Loucy (cell line): ENCODE measurements around the gene CEL.
"Not testable (repeated sequence)": the region's sequence is repeated elsewhere in the genome, so short reads cannot be mapped to it uniquely, and the experiment has no call there.

Experiments used
- H2AFZ ChIP-seq: fragments of 200-600 bp; sonication (generic); 2 replicates; pipeline ENCODE4 v1.6.0; 2016; ENCODE audit warnings: antibody characterized with exemption, mild to moderate bottlenecking, low read length, moderate library complexity
- H3F3A ChIP-seq: fragments of 200-600 bp; 2 replicates; pipeline ENCODE4 v1.6.0; 2016; ENCODE audit warnings: antibody characterized with exemption, low read depth, mild to moderate bottlenecking
- H3K27me3 ChIP-seq: fragments of 200-600 bp; sonication (generic); 2 replicates; pipeline ENCODE4 v1.6.1; 2014; ENCODE audit warnings: low read length, mild to moderate bottlenecking; ENCODE audit not compliant: insufficient read depth, poor library complexity, severe bottlenecking
- H3K36me3 ChIP-seq: fragments of 200-600 bp; sonication (generic); 2 replicates; pipeline ENCODE4 v1.6.1; 2016; ENCODE audit warnings: low read length; ENCODE audit not compliant: insufficient read depth
- H3K4me1 ChIP-seq: fragments of 200-600 bp; sonication (generic); 2 replicates; pipeline ENCODE4 v1.5.1; 2014; ENCODE audit warnings: low read length, mild to moderate bottlenecking; ENCODE audit not compliant: insufficient read depth, poor library complexity, severe bottlenecking
- H3K4me2 ChIP-seq: fragments of 200-600 bp; sonication (generic); 2 replicates; pipeline ENCODE4 v1.6.0; 2014; ENCODE audit warnings: antibody characterized with exemption, low read length, low read depth, mild to moderate bottlenecking; ENCODE audit not compliant: poor library complexity, severe bottlenecking
- H3K4me3 ChIP-seq: fragments of 200-600 bp; sonication (generic); 2 replicates; pipeline ENCODE4 v1.5.1; 2014; ENCODE audit warnings: low read length, mild to moderate bottlenecking, mixed read lengths; ENCODE audit not compliant: poor library complexity, severe bottlenecking
- H3K79me2 ChIP-seq: fragments of 200-600 bp; sonication (generic); 2 replicates; pipeline ENCODE4 v1.6.1; 2014; ENCODE audit warnings: low read length; ENCODE audit not compliant: insufficient read depth
- H3K9ac ChIP-seq: fragments of 200-600 bp; sonication (generic); 2 replicates; pipeline ENCODE4 v1.6.0; 2014; ENCODE audit warnings: mild to moderate bottlenecking, low read depth, low read length, moderate library complexity; ENCODE audit not compliant: poor library complexity, severe bottlenecking
- H3K9me2 ChIP-seq: fragments of 200-600 bp; sonication (generic); replicated peaks from 2 replicates; pipeline ENCODE4 v1.6.1; 2016; ENCODE audit warnings: low read depth, low read length, mixed read lengths
- H3K9me3 ChIP-seq: fragments of 200-600 bp; sonication (generic); 2 replicates; pipeline ENCODE4 v1.6.1; 2014; ENCODE audit warnings: mild to moderate bottlenecking, antibody characterized with exemption, low read length, low read depth; ENCODE audit not compliant: insufficient read depth
- H4K20me1 ChIP-seq: fragments of 200-600 bp; sonication (generic); 2 replicates; pipeline ENCODE4 v1.6.0; 2014; ENCODE audit warnings: antibody characterized with exemption, low read length, mild to moderate bottlenecking; ENCODE audit not compliant: insufficient read depth, poor library complexity, severe bottlenecking
- CTCF ChIP-seq: fragments of 200-600 bp; sonication (generic); conservative IDR thresholded peaks from 2 replicates; pipeline ENCODE4 v1.5.1; 2014; ENCODE audit warnings: mild to moderate bottlenecking, antibody characterized with exemption, low read length
- EZH2phosphoT487 ChIP-seq: fragments of 200-600 bp; IDR thresholded peaks from 2 replicates; pipeline ENCODE4 v1.6.1; 2018; ENCODE audit warnings: antibody characterized with exemption, mild to moderate bottlenecking, moderate library complexity, borderline replicate concordance

Gene CEL

GRCh38 chr9:133090187-133090586 lies 28.4 kb downstream of the CEL start:
- Histone ChIP-seq H3K4me3 (no peak overlapping the region), H3F3A (no peaks in the 10 kb centered on the region), H3K79me2 (no peaks in the 10 kb centered on the region), H3K27me3 (no peaks in the 10 kb centered on the region), H3K4me2 (no peak overlapping the region), H3K9ac (no peak overlapping the region), H3K9me2 (no peaks in the 10 kb centered on the region), H3K9me3 (no peaks in the 10 kb centered on the region), H3K36me3 (no peaks in the 10 kb centered on the region), H3K4me1 (no peaks in the 10 kb centered on the region), H4K20me1 (no peaks in the 10 kb centered on the region), H2AFZ (no peak overlapping the region)
- no peak for TF ChIP-seq EZH2phosphoT487
- TF ChIP-seq CTCF, result no peak

GRCh38 chr9:133090752-133091385 lies 29.1 kb downstream of the CEL start:
- Histone ChIP-seq H3K9me2 (no peaks in the 10 kb centered on the region), H4K20me1 (no peaks in the 10 kb centered on the region), H3K4me3 (no peak overlapping the region), H2AFZ (no peak overlapping the region), H3F3A (no peaks in the 10 kb centered on the region), H3K4me2 (no peak overlapping the region), H3K36me3 (no peaks in the 10 kb centered on the region), H3K4me1 (no peaks in the 10 kb centered on the region), H3K27me3 (no peaks in the 10 kb centered on the region), H3K79me2 (no peaks in the 10 kb centered on the region), H3K9me3 (no peaks in the 10 kb centered on the region), H3K9ac (no peak overlapping the region)
- TF ChIP-seq EZH2phosphoT487, result no peak
- TF ChIP-seq CTCF, result no peak

- not testable (repeated sequence) for H3K27me3 ChIP-seq, H3K9ac ChIP-seq, H3F3A ChIP-seq, H4K20me1 ChIP-seq, H2AFZ ChIP-seq, H3K4me2 ChIP-seq, H3K4me1 ChIP-seq, H3K4me3 ChIP-seq, H3K9me3 ChIP-seq, H3K9me2 ChIP-seq, H3K79me2 ChIP-seq
- peaks cover 21% of the 10 kb centered on the region; the same call in 1 of the 2 replicates for H3K36me3 ChIP-seq
These were observed 32.6 kb downstream of the CEL start for GRCh38 chr9:133094351-133094750.

GRCh38 chr9:133094842-133095393 lies 33.1 kb downstream of the CEL start:
- Histone ChIP-seq H3K36me3 (peaks cover 26% of the 10 kb centered on the region; the same call in 1 of the 2 replicates), H3K4me3 (no peak overlapping the region), H3K27me3 (no peaks in the 10 kb centered on the region), H2AFZ (no peak overlapping the region), H4K20me1 (no peaks in the 10 kb centered on the region), H3K4me1 (no peaks in the 10 kb centered on the region), H3K9me2 (no peaks in the 10 kb centered on the region), H3F3A (no peaks in the 10 kb centered on the region), H3K79me2 (no peaks in the 10 kb centered on the region), H3K4me2 (no peak overlapping the region), H3K9ac (no peak overlapping the region), H3K9me3 (no peaks in the 10 kb centered on the region)
- no peak; the same call in 1 of the 2 replicates for TF ChIP-seq CTCF
- TF ChIP-seq EZH2phosphoT487, result no peak
